Measurements from ENCODE around the gene ZBTB26.

DNA sequence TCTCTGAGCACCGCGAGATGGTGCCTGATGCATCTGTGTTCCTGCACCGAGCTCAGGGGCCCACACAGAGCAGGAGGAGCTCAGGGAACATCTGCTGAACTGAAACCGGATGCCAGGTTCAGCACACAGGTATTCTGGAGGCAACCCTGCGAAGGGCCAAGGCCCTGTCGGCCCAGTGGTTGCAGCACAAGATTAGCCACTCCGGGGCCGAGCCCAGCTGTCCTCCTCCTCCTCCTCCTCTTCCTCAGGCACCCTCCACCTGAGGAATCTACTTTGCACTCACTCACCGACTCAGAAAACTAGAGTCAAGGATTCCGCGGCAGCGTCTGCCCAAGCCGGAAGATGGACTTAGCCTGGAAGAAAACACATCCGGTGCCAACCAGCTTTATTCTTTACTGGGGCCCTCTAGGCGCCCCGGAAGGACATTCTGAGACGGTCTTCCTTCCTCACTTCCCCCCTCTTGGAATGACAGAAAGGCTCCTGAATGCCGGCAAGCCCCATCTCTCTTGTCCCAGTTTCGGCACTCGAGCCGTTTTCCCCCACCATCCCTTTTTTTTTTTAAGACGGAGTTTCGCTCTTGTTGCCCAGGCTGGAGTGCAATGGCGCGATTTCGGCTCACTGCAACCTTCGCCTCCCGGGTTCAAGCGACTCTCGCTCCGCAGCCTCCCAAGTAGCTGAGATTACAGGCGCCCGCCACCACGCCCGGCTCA is 18.2 kb downstream of the ZBTB26 start, which contains the start of gene ZBTB6:
- TF ChIP-seq, protein P1, sequence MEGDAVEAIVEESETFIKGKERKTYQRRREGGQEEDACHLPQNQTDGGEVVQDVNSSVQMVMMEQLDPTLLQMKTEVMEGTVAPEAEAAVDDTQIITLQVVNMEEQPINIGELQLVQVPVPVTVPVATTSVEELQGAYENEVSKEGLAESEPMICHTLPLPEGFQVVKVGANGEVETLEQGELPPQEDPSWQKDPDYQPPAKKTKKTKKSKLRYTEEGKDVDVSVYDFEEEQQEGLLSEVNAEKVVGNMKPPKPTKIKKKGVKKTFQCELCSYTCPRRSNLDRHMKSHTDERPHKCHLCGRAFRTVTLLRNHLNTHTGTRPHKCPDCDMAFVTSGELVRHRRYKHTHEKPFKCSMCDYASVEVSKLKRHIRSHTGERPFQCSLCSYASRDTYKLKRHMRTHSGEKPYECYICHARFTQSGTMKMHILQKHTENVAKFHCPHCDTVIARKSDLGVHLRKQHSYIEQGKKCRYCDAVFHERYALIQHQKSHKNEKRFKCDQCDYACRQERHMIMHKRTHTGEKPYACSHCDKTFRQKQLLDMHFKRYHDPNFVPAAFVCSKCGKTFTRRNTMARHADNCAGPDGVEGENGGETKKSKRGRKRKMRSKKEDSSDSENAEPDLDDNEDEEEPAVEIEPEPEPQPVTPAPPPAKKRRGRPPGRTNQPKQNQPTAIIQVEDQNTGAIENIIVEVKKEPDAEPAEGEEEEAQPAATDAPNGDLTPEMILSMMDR (IDR thresholded peaks at IDR 0.05; ENCODE audit: borderline replicate concordance, extremely low read depth, low read length, poor library complexity, severe bottlenecking), result no peak
- TF ChIP-seq EZH2 (IDR thresholded peaks at IDR 0.05; ENCODE audit: borderline replicate concordance, low read depth, low read length, severe bottlenecking), result no peak
